Activated CD8-positive, alpha-beta memory T cell treated with anti-CD3 and anti-CD28 coated beads, Interleukin-2, amount 10 ng/mL, durations not matched to agents 7 days and 5 days (primary cell): ENCODE data around the gene AHI1. TPM values are rescaled to one million over a fixed set of nuclear protein-coding genes. Genes with fewer than 3 reads are reported as not detected.
"Not testable (repeated sequence)": the region's sequence is repeated elsewhere in the genome, so short reads cannot be mapped to it uniquely, and the experiment has no call there.

Experiments
- ATAC-seq: fragments of 150-1000 bp; cut with Tn5 transposase; one replicate; pipeline ENCODE4 v1.10.0; 2021; ENCODE audit warnings: moderate library complexity
- CTCF ChIA-PET: fragments of 350-600 bp; sonication (Branson Sonifier 250); formaldehyde crosslinking; loops from one replicate; lab custom pipeline; 2021; ENCODE audit warnings: antibody characterized with exemption; lab: Charles Lee
- DNase-seq: peaks from one replicate; pipeline ENCODE4 v3.0.0-alpha.2; 2020
- H3K27ac Mint-ChIP-seq: one replicate; pipeline ENCODE4 v1.8.0; 2021; ENCODE audit warnings: mild to moderate bottlenecking, mixed read lengths
- H3K27me3 Mint-ChIP-seq: one replicate; pipeline ENCODE4 v1.8.0; 2021; ENCODE audit warnings: mixed read lengths
- H3K36me3 Mint-ChIP-seq: one replicate; pipeline ENCODE4 v1.8.0; 2021; ENCODE audit warnings: mild to moderate bottlenecking, mixed read lengths
- H3K4me1 Mint-ChIP-seq: one replicate; pipeline ENCODE4 v1.8.0; 2021; ENCODE audit warnings: mixed read lengths
- H3K4me3 Mint-ChIP-seq: one replicate; pipeline ENCODE4 v1.8.0; 2021; ENCODE audit warnings: mild to moderate bottlenecking, moderate library complexity, mixed read lengths
- H3K9me3 Mint-ChIP-seq: one replicate; pipeline ENCODE4 v1.8.0; 2022; ENCODE audit warnings: low read depth, mixed read lengths
- total RNA-seq, 2 experiments: library from RNA; stranded (reverse); gene quantifications; one replicate each; pipeline ENCODE4 v1.2.3, GENCODE V29; 2021

Gene AHI1
- total RNA-seq, 2 experiments from 2014 or later, result 29.8 to 88.0 TPM

- no peaks in the 10 kb centered on the region for H3K9me3 Mint-ChIP-seq
- H3K27me3 Mint-ChIP-seq, result no peaks in the 10 kb centered on the region
- no peak for DNase-seq
- CTCF ChIA-PET, result no interaction called here
- no peak for ATAC-seq
- no peak overlapping the region for H3K27ac Mint-ChIP-seq
- no peaks in the 10 kb centered on the region for H3K4me1 Mint-ChIP-seq
- H3K36me3 Mint-ChIP-seq, result no peaks in the 10 kb centered on the region
- H3K4me3 Mint-ChIP-seq, result no peak overlapping the region
These were observed 100.2 kb downstream of the AHI1 start for GRCh38 chr6:135397172-135397952.

- peaks cover 2% of the 10 kb centered on the region for H3K36me3 Mint-ChIP-seq
These were observed 102.4 kb downstream of the AHI1 start for GRCh38 chr6:135395136-135395535.

GRCh38 chr6:135393289-135393688 lies 104.3 kb downstream of the AHI1 start:
- ATAC-seq (no peak), DNase-seq (no peak)
- H3K27ac Mint-ChIP-seq, result no peak overlapping the region
- no peaks in the 10 kb centered on the region for H3K4me1 Mint-ChIP-seq
- no peak overlapping the region for H3K4me3 Mint-ChIP-seq
- CTCF ChIA-PET, result no interaction called here
- H3K9me3 Mint-ChIP-seq, result no peaks in the 10 kb centered on the region
- no peaks in the 10 kb centered on the region for H3K27me3 Mint-ChIP-seq
- peaks cover 6% of the 10 kb centered on the region for H3K36me3 Mint-ChIP-seq

More at GRCh38 chr6:135395136-135395535, 102.4 kb downstream of the AHI1 start:
- H3K27ac Mint-ChIP-seq, result no peak overlapping the region
- ATAC-seq, result no peak
- DNase-seq, result no peak
- no peak overlapping the region for H3K4me3 Mint-ChIP-seq
- no peaks in the 10 kb centered on the region for H3K9me3 Mint-ChIP-seq
- CTCF ChIA-PET, result interaction anchor here (0.6 kb wide), 1 partner anchor 23 kb away, joined by 3 read pairs; no protein-coding TSS in a partner anchor
- H3K4me1 Mint-ChIP-seq, result no peaks in the 10 kb centered on the region
- no peaks in the 10 kb centered on the region for H3K27me3 Mint-ChIP-seq

- peaks cover 8% of the 10 kb centered on the region for H3K36me3 Mint-ChIP-seq
- H3K27me3 Mint-ChIP-seq, result no peaks in the 10 kb centered on the region
- no peaks in the 10 kb centered on the region for H3K9me3 Mint-ChIP-seq
- H3K4me3 Mint-ChIP-seq, result no peak overlapping the region
- ATAC-seq, result peak; percentile 23
- DNase-seq, result no peak
- CTCF ChIA-PET, result no interaction called here
- H3K4me1 Mint-ChIP-seq, result no peaks in the 10 kb centered on the region
- H3K27ac Mint-ChIP-seq, result no peak overlapping the region
These were observed 107.1 kb downstream of the AHI1 start for GRCh38 chr6:135390458-135390857.

DNA sequence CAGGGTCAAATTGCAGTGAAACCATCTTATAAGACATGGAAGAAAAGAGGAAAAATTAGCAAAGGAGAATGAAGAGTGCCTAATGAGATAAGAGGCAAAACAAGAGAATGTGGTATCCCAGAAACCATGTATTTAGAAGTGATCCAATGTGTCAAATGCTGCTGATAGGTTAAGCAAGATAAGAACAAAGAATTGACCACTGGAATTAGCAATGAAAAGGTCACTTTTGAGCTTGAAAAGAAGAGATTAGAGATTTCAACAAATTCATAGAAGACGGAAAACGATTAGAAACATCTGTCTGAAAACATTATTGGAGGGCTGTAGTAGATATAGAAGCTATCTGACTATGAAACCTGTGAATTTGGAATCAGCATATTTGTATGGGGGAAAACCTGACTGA lies 112.2 kb downstream of the AHI1 start:
- ATAC-seq (no peak), DNase-seq (no peak)
- H3K27ac Mint-ChIP-seq, result no peak overlapping the region
- no peaks in the 10 kb centered on the region for H3K9me3 Mint-ChIP-seq
- H3K4me3 Mint-ChIP-seq, result no peak overlapping the region
- no peaks in the 10 kb centered on the region for H3K27me3 Mint-ChIP-seq
- CTCF ChIA-PET, result no interaction called here
- H3K4me1 Mint-ChIP-seq, result peaks cover 9% of the 10 kb centered on the region
- H3K36me3 Mint-ChIP-seq, result peaks cover 8% of the 10 kb centered on the region

- Mint-ChIP-seq H3K4me3 (no peak overlapping the region), H3K4me1 (peaks cover 9% of the 10 kb centered on the region), H3K27ac (no peak overlapping the region), H3K36me3 (peaks cover 6% of the 10 kb centered on the region), H3K9me3 (no peaks in the 10 kb centered on the region), H3K27me3 (no peaks in the 10 kb centered on the region)
- CTCF ChIA-PET, result no interaction called here
- no peak for ATAC-seq
- no peak for DNase-seq
These were observed 113.8 kb downstream of the AHI1 start for GRCh38 chr6:135383766-135384165.

DNA sequence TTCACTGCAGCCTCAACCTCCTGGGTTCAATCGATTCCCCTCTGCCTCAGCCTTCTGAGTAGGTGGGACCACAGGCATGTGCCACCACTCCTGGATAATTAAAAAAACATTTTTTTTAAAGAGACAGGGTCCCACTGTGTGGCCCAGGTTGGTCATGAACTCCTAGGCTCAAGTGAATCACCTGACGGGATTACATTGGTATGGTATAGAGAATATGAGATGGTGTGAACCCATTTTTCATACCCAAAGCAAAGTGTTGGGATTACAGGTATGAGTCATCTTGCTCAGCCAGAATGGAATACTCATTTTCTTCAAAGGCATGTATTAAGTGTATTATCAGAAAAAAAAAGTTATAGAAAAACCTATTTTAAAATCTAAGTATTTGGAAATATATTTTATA lies 114.2 kb downstream of the AHI1 start:
- ATAC-seq (no peak), DNase-seq (no peak)
- no peaks in the 10 kb centered on the region for H3K27me3 Mint-ChIP-seq
- peaks cover 7% of the 10 kb centered on the region for H3K36me3 Mint-ChIP-seq
- CTCF ChIA-PET, result no interaction called here
- no peak overlapping the region for H3K4me3 Mint-ChIP-seq
- H3K27ac Mint-ChIP-seq, result no peak overlapping the region
- H3K9me3 Mint-ChIP-seq, result no peaks in the 10 kb centered on the region
- H3K4me1 Mint-ChIP-seq, result peaks cover 9% of the 10 kb centered on the region

DNA sequence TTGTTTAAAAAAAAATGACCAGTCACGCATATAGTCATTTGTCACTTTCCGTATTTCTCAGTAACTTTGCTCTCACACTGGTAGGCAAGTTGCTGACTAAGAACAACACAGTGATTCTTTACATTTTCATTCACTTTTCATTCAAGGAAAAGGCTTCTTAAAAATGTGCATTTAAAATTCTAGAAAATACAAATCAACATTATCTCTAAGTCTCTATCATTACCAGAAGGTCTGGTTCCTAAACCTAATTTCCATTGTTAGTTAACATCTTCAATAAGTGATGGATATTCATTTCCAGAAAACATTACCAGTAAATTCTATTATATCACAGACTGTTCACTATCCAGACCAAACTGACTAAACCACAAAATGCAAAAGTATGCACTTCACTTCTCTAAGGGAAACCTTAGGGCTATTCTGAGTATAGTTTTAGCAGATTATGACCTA lies 115.3 kb downstream of the AHI1 start:
- no peak overlapping the region for H3K27ac Mint-ChIP-seq
- peaks cover 7% of the 10 kb centered on the region for H3K36me3 Mint-ChIP-seq
- ATAC-seq, result peak; percentile 84
- no peak for DNase-seq
- CTCF ChIA-PET, result no interaction called here
- no peaks in the 10 kb centered on the region for H3K9me3 Mint-ChIP-seq
- H3K4me3 Mint-ChIP-seq, result no peak overlapping the region
- H3K27me3 Mint-ChIP-seq, result no peaks in the 10 kb centered on the region
- peaks cover 9% of the 10 kb centered on the region for H3K4me1 Mint-ChIP-seq

DNA sequence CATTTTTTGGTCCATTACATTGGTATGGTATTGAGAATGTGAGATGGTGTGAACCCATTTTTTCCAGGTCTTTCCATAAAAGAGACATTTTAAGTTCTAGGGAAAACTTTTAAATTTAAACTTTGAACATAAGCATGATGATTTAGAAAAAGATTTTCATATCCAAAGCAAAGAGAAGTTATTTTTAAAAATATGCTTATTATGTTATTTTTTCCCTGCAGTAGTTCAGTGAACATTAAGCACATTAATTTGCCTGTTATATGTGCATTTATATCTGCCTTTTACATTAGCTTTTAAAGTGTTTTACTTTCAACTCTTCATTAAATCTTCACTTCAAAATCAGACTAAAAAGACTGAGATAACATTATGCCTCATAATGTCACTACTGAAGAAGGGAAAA lies 116.7 kb downstream of the AHI1 start:
- Mint-ChIP-seq H3K36me3 (peaks cover 8% of the 10 kb centered on the region), H3K27ac (no peak overlapping the region), H3K27me3 (no peaks in the 10 kb centered on the region), H3K4me1 (peaks cover 11% of the 10 kb centered on the region), H3K9me3 (no peaks in the 10 kb centered on the region), H3K4me3 (no peak overlapping the region)
- ATAC-seq, result no peak
- DNase-seq, result no peak
- CTCF ChIA-PET, result no interaction called here

DNA sequence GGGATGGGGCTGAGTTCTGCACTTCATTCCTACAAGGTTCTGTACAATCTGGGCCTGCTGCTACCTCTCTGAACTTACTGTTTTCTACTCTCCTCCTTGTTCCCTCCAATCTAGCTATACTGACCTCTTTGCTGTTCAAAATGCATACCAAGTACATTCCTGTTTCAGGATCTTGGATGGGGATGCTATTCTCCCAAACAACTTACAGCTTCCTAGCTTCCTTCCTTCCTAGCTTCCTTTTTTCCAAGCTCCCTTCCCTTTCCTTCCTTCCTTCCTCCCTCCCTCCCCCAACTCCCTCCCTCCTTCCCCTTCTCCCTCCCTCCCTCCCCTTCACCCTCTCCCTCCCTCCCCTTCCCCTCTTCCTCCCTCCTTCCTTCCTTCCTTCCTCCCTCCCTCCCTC lies 117.9 kb downstream of the AHI1 start:
- Mint-ChIP-seq H3K27me3 (no peaks in the 10 kb centered on the region), H3K27ac (no peak overlapping the region), H3K36me3 (peaks cover 8% of the 10 kb centered on the region), H3K4me3 (no peak overlapping the region), H3K4me1 (peaks cover 11% of the 10 kb centered on the region), H3K9me3 (no peaks in the 10 kb centered on the region)
- ATAC-seq (no peak), DNase-seq (no peak)
- CTCF ChIA-PET, result no interaction called here

DNA sequence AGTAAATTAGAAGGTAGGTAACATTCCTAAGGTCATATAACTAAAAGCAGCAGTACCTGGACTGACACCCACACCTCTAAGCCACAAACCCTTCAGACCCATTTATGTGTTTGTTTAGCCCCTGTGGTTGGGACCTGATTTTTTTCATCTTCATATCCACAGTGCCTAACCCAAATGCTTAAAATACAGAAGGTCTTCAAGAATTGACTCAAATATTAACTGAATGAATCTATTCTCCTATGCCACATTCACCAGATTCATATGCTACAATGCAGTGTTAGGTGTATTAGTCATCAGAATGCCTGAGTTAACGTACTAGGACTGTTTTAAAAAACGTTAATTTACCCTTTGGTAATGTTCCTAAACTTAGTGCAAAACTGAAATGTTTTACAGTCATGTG lies 124.8 kb downstream of the AHI1 start:
- no peaks in the 10 kb centered on the region for H3K27me3 Mint-ChIP-seq
- CTCF ChIA-PET, result interaction anchor here (0.6 to 0.8 kb wide), 2 partner anchors 23 to 108 kb away, joined by 3 read pairs; no protein-coding TSS in a partner anchor

DNA sequence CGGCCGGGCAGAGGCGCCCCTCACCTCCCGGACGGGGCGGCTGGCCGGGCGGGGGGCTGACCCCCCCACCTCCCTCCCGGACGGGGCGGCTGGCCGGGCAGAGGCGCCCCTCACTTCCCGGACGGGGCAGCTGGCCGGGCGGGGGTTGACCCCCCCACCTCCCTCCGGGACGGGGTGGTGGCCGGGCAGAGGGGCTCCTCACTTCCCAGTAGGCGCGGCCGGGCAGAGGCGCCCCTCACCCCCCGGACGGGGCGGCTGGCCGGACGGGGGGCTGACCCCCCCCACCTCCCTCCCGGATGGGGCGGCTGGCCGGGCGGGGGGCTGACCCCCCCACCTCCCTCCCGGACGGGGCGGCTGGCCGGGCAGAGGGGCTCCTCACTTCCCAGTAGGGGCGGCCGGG lies 133.9 kb downstream of the AHI1 start:
- H3K36me3 Mint-ChIP-seq, result peaks cover 21% of the 10 kb centered on the region
- not testable (repeated sequence) for ATAC-seq

More for the DNA sequence above, 124.8 kb downstream of the AHI1 start:
- no peak overlapping the region for H3K27ac Mint-ChIP-seq
- peaks cover 15% of the 10 kb centered on the region for H3K4me1 Mint-ChIP-seq
- peaks cover 4% of the 10 kb centered on the region for H3K9me3 Mint-ChIP-seq
- no peak overlapping the region for H3K4me3 Mint-ChIP-seq
- ATAC-seq (peak; percentile 45), DNase-seq (no peak)
- peaks cover 21% of the 10 kb centered on the region for H3K36me3 Mint-ChIP-seq

GRCh38 chr6:135362124-135362523 lies 135.4 kb downstream of the AHI1 start:
- ATAC-seq (no peak), DNase-seq (no peak)
- Mint-ChIP-seq H3K27me3 (no peaks in the 10 kb centered on the region), H3K9me3 (peaks cover 13% of the 10 kb centered on the region), H3K4me1 (peaks cover 14% of the 10 kb centered on the region), H3K36me3 (peaks cover 19% of the 10 kb centered on the region), H3K4me3 (no peak overlapping the region), H3K27ac (no peak overlapping the region)
- CTCF ChIA-PET, result no interaction called here

More for the DNA sequence above, 133.9 kb downstream of the AHI1 start:
- CTCF ChIA-PET, H3K27me3 Mint-ChIP-seq, H3K4me1 Mint-ChIP-seq, H3K27ac Mint-ChIP-seq, DNase-seq, H3K4me3 Mint-ChIP-seq: not testable (repeated sequence)
- peaks cover 20% of the 10 kb centered on the region for H3K9me3 Mint-ChIP-seq

DNA sequence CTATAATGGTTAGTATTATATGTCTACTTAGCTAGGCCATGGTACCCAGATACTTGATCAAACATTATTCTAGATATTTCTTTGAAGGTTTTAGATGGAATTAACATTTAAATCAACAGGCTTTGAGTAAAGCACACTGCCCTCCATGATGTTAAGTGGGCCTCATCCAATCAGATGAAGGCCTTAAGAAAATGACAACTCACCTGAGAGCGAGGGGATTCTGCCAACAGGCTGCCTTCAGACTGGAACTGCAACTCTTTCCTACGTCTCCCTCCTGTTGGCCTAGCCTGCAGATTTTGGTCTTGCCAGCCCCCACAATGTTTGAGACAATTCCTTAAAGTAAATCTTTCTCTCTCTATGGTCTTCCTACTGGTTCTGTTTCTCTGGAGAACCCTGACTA lies 137.3 kb downstream of the AHI1 start:
- no peaks in the 10 kb centered on the region for H3K27me3 Mint-ChIP-seq
- no peak for DNase-seq
- no peak overlapping the region for H3K27ac Mint-ChIP-seq
- peaks cover 14% of the 10 kb centered on the region for H3K4me1 Mint-ChIP-seq
- ATAC-seq, result no peak
- no peak overlapping the region for H3K4me3 Mint-ChIP-seq
- peaks cover 8% of the 10 kb centered on the region for H3K9me3 Mint-ChIP-seq
- H3K36me3 Mint-ChIP-seq, result peaks cover 21% of the 10 kb centered on the region
- CTCF ChIA-PET, result no interaction called here
